ENCODE data around the gene TIMM22. TPM values are rescaled to one million over a fixed set of nuclear protein-coding genes. Genes with fewer than 3 reads are reported as not detected.

Gene TIMM22
- total and polyA plus RNA-seq, 2 of the 4 experiments (the other 2 are of a cell fraction): 12.7 to 12.9 TPM

DNA sequence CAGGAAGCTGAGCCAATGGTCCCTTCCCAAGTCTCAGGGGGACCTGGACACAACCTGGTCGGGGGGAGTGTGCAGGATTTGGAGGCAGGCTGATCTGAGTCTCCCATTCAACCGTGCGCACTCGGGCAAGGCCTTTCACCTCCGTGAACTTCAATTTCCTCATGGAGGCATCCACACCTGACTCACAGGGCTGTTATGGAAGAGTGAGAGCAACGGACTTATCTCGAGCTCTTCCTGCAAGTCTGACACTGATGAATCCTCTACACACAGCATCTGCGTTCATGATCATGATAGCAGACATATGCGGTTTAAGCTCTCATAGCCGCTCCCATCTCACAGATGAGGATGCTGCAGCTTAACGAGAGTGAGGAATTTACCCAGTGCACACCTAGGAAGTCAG is 21.6 kb downstream of the TIMM22 start:
- H4K20me1 ChIP-seq (ENCODE audit: insufficient read depth, low read length): peaks cover 4% of the 10 kb centered on the region
- dilution Hi-C loops (cut with HindIII; ENCODE audit: low sequenced_read_pairs, unreplicated experiment): no loop called here
- ATAC-seq (ENCODE audit: low read depth) (no peak), DNase-seq (no peak)
- H4K8ac ChIP-seq (ENCODE audit: low read depth in 2 of 2, low read length in 2 of 2): no peak overlapping the region
- intact Hi-C loops (cut with micrococcal nuclease): no loop called here
- no peaks in the 10 kb centered on the region for H3K4me1 ChIP-seq (ENCODE audit: control insufficient read depth, insufficient read depth, low read length)
- no peak overlapping the region for H2BK15ac ChIP-seq (ENCODE audit: low read depth, low read length)
- ChIA-PET POLR2A (ENCODE audit: unreplicated experiment) (no interaction called here), CTCF (no interaction called here)
- H2AFZ ChIP-seq (replicated peaks; ENCODE audit: low read length, poor library complexity): no peak overlapping the region
- no peak overlapping the region for H2BK5ac ChIP-seq (ENCODE audit: low read depth, low read length, poor library complexity, severe bottlenecking)
- no peak overlapping the region for H4K5ac ChIP-seq (ENCODE audit: low read depth, low read length)
- H3K23ac ChIP-seq (ENCODE audit: low read depth, low read length): no peak overlapping the region
- H3K9me3 ChIP-seq (ENCODE audit: control insufficient read depth, insufficient read depth, low read length): no peaks in the 10 kb centered on the region
- H2AK9ac ChIP-seq (replicated peaks; ENCODE audit: low read depth, low read length, poor library complexity): no peak overlapping the region
- 75% methylated on average over 4 of the region's 11 CpGs; no CpG with 5 or more reads in 1 of the 2 experiments for WGBS, 2 experiments (ENCODE audit: extremely low coverage in 2 of 2, insufficient read length in 1 of 2)
- no peaks in the 10 kb centered on the region for H3K27me3 ChIP-seq (ENCODE audit: control insufficient read depth, insufficient read depth, low read length)
- in situ Hi-C loops (cut with MboI; ENCODE audit: low sequenced_read_pairs): no loop called here
- H2AK5ac ChIP-seq (ENCODE audit: low read depth, low read length): no peak overlapping the region
- H3K9me1 ChIP-seq (ENCODE audit: insufficient read depth, low read length): no peaks in the 10 kb centered on the region
- BruUV-seq (replicated peaks): no TSS peak
- no peak for TF ChIP-seq MAFK (IDR thresholded peaks at IDR 0.05; ENCODE audit: low read depth, low read length)
- no peak for TF ChIP-seq FOS (IDR thresholded peaks at IDR 0.05; ENCODE audit: low read depth, low read length)
- TF ChIP-seq, protein P1, sequence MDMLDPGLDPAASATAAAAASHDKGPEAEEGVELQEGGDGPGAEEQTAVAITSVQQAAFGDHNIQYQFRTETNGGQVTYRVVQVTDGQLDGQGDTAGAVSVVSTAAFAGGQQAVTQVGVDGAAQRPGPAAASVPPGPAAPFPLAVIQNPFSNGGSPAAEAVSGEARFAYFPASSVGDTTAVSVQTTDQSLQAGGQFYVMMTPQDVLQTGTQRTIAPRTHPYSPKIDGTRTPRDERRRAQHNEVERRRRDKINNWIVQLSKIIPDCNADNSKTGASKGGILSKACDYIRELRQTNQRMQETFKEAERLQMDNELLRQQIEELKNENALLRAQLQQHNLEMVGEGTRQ (IDR thresholded peaks at IDR 0.05; ENCODE audit: low read depth, low read length): no peak
- H2BK20ac ChIP-seq (ENCODE audit: low read depth, low read length): no peak overlapping the region
- no peak overlapping the region for H3K18ac ChIP-seq (ENCODE audit: low read depth, low read length)
- no peak overlapping the region for H3K9ac ChIP-seq (ENCODE audit: low read depth, low read length)
- H3K14ac ChIP-seq (replicated peaks; ENCODE audit: low read depth, low read length): no peak overlapping the region
- no peak overlapping the region for H2BK120ac ChIP-seq (ENCODE audit: low read depth, low read length)
- H3K56ac ChIP-seq (ENCODE audit: extremely low read depth, insufficient read depth, low read length): no peak overlapping the region
- no peak overlapping the region for H3K27ac ChIP-seq (ENCODE audit: insufficient read depth, low read length)
- peaks cover 0 to 13% of the 10 kb centered on the region in 2 experiments; a peak in 1 of 4 replicates for H3K79me1 ChIP-seq (ENCODE audit: low read depth in 1 of 2, low read length in 2 of 2)
- H3K36me3 ChIP-seq (ENCODE audit: control insufficient read depth, insufficient read depth, low read length): peaks cover 3% of the 10 kb centered on the region; the same call in 1 of the 2 replicates
- no peak overlapping the region for H3K4me2 ChIP-seq (ENCODE audit: low read depth, low read length)
- H3K4me3 ChIP-seq (ENCODE audit: insufficient read depth, low read depth, low read length): no peak overlapping the region
- H4K91ac ChIP-seq (ENCODE audit: insufficient read depth, low read depth, low read length): no peak overlapping the region
- H3K4ac ChIP-seq (ENCODE audit: low read depth, low read length): no peak overlapping the region
